NCI-H524 (cell line): ENCODE data around the gene EFNA3.

Experiments
- DNase-seq, 2 experiments: peaks; one replicate each; lab custom pipeline; 2025; lab: John Stamatoyannopoulos, UW

Gene EFNA3

GRCh38 chr1:155083865-155084721 is 5.5 kb downstream of the EFNA3 start:
- peak; percentile 50 to 72 for DNase-seq

- DNase-seq = peak; percentile 92 to 95
Measured at GRCh38 chr1:155084722-155085503, 6.3 kb downstream of the EFNA3 start.

DNA sequence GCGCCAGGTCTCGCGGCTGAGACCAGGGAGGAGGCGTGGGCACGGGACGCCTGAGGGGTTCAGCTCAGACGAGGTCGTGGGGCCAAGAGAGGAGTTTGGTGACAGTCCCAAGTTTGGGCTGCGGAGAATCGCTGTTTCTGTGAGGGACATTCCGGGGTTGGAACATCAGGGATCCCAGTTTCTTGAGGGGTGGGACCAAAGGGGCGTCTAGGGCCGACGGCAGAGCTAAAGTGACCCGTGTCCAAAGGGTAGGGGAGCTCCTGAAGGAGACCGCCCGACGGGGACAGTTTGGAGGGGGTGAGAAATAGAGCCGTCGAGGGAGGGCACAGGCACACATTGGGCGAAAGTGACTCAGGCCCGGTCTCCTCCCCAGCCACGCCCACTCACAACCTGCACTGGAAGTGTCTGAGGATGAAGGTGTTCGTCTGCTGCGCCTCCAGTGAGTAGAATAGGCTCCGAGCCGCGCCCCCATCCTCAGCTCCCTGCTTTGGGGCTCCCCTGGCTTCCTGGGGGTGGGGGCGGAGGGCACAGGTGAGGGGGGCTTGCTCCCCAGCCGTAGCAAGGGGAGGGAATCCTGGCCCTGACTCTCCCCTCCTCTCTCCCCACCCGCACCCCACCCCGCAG is 7.0 kb downstream of the EFNA3 start:
- DNase-seq = peak in 1 of 2 experiments; percentile 47

DNA sequence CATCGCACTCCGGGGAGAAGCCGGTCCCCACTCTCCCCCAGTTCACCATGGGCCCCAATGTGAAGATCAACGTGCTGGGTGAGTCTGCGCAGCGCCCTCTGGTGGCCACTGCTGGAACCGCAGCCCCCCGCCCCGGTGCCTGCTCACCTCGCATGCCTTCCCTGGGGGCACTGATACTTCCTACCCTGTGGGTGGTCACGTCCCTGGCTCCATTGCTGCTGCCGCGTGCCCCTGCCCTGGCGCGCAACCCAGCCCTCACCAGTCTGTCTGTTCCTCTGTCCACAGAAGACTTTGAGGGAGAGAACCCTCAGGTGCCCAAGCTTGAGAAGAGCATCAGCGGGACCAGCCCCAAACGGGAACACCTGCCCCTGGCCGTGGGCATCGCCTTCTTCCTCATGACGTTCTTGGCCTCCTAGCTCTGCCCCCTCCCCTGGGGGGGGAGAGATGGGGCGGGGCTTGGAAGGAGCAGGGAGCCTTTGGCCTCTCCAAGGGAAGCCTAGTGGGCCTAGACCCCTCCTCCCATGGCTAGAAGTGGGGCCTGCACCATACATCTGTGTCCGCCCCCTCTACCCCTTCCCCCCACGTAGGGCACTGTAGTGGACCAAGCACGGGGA is 7.6 kb downstream of the EFNA3 start:
- peak in 1 of 2 experiments; percentile 46 for DNase-seq

DNA sequence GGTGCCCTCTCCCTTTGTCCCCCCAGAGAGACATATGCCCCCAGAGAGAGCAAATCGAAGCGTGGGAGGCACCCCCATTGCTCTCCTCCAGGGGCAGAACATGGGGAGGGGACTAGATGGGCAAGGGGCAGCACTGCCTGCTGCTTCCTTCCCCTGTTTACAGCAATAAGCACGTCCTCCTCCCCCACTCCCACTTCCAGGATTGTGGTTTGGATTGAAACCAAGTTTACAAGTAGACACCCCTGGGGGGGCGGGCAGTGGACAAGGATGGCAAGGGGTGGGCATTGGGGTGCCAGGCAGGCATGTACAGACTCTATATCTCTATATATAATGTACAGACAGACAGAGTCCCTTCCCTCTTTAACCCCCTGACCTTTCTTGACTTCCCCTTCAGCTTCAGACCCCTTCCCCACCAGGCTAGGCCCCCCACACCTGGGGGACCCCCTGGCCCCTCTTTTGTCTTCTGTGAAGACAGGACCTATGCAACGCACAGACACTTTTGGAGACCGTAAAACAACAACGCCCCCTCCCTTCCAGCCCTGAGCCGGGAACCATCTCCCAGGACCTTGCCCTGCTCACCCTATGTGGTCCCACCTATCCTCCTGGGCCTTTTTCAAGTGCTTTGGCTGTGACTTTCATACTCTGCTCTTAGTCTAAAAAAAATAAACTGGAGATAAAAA is 8.4 kb downstream of the EFNA3 start:
- no peak for DNase-seq

DNA sequence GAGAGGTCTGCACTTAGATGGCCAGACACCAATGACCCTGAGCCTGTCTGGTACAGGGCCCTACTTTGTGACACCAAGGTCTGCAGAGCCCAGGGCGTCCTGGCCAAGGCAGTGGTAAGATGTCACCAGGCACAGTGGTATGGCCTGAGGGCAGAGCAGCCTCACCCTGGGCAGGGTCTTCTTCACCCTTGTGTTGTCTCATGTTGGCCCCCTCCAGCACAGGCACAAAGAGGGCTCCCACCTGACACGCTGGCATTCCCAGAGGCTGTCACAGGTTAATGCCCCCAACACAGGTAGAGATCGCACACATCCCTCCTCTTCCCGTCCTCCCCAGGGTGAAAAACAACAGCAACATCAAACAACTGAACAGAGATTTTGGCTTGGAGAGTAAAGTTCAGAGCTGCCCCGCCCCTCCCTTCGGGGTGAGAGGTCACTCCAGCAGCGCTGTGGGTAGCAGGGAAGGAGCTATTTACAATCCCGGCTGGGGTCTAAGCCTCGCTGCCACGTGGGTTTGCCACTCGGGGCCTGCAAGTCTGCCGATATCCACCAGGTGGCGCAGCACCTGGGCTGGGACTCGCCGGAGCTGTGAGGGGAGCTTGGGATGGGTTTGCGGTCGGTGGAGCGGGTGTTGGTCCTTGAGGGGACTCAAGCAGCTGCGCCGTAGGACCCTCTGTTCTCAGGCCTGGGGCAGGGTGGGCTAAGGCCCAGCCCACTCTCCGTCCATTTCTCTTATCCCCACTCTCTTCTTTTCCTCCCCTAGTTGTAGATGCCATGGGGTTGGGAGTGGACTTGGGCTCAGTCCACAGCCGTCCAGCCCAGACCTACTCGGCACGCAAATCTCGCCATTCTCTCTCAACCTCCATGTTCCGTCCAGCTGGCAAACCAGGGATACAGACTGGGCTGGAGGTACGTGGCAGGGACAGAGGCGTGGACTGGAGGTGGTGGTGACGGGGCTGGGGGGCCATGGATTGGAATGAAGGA is 12.7 kb downstream of the EFNA3 start:
- DNase-seq = peak; percentile 55 to 75

- DNase-seq = no peak
Measured at GRCh38 chr1:155092131-155092530, 13.5 kb downstream of the EFNA3 start.

- no peak for DNase-seq
Measured at GRCh38 chr1:155092641-155093040, 14.0 kb downstream of the EFNA3 start.

GRCh38 chr1:155093911-155094621 is 15.4 kb downstream of the EFNA3 start:
- peak; percentile 83 to 87 for DNase-seq

GRCh38 chr1:155094622-155094948 is 15.9 kb downstream of the EFNA3 start:
- no peak for DNase-seq

DNA sequence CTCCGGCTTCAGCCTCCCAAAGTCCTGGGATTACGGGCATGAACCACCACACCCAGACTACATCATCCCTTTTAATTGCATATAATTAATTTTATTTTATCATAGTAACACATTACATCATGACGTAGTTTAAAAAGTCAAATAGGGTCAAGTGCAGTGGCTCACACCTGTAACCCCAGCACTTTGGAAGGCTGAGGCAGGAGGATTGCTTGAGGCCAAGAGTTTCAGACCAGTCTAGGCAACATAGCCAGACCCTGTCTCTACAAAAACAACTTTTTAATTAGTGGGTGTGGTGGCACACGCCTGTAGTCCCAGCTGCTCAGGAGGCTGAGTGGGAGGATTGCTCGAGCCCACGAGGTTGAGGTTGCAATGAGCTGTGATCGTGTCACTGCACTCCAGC is 20.7 kb downstream of the EFNA3 start:
- no peak for DNase-seq

GRCh38 chr1:155103325-155103724 is 24.7 kb downstream of the EFNA3 start:
- no peak for DNase-seq

DNA sequence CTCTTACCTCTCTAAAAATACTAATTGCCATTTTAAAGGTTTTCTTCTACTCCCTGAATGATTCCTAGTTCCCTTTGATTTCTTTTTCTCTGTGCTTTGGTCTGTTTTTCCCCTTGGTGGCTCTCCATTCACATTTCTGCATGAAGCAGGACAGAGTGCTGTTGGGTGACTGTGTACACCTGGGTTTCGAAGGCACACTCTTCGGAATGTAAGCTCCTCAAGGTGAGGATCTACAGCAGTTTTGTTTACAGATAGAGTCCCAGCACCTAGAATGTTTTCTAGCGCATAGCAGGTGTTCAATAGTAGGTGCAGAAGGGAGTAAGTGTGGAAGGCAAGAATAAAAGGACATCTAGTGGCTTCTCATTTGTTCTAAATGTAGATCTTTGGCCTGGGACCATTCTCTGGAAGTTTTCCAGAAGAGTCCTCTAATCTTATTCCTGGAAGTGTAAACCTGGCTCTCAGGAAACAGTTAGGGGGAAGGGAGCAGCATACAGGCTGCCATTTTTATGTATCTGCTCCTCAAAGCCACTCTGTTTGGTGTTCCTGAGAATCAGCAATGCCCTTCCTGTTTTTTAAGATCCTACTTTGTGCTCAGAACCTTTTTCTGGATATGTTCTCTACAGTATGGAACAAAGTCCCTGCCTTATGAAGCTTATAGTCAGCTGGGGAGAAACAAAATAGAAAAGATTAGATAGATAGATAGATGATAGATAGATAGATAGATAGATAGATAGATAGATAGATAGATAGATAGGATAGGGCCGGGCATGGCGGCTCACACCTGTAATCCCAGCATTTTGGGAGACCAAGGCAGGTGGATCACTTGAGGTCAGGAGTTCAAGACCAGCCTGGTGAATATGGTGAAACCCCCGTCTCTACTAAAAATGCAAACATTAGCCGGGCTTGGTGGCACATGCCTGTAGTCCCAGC is 26.2 kb downstream of the EFNA3 start:
- no peak for DNase-seq

- no peak for DNase-seq
Measured at GRCh38 chr1:155105604-155106011, 27.0 kb downstream of the EFNA3 start.

GRCh38 chr1:155106862-155107261 is 28.2 kb downstream of the EFNA3 start:
- no peak for DNase-seq

DNA sequence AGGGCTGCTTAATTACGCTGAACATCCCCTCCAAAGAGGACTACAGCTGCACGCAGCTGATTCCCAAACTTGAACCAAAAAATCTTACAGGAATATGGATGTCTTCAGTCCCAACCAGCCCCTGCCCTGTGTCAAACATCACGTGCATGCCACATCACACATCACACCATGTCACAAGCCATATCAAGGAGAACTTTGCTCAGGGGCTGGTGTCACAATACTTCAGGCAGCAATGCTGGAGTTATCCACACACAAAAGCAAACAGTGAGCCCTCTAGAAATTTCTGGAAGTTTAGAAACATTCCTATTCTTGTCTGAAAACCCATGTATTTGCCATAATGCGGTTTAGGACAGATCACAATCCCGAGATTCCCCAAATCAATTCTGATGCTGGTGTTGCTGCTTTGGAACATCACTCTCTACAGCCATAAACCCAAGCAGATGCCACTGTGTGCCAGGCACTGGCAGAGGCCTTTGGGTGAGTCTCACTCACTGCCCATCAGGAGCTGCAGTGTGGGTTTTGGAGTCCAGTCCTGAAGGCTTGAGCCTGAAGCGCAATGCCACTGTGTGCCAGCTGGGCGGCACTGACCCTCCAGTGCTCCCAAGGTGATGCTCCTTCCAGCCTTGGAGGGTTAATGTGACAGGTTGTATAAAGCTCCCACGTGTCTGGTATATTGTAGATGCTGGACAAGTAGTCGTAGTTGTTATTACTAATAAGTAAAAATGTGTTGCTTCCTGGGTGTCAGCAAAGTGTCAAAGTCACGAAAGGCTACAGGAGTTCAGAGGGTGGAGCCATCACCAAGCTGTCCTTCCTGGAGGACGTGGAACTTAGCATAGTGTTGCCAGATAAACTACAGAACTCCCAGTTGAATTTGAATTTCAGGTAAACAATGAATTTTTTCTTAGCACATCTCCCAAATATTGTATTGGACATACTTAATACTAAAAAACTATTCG is 28.9 kb downstream of the EFNA3 start:
- DNase-seq = no peak

- DNase-seq = no peak
Measured at GRCh38 chr1:155108296-155108695, 29.7 kb downstream of the EFNA3 start.

DNA sequence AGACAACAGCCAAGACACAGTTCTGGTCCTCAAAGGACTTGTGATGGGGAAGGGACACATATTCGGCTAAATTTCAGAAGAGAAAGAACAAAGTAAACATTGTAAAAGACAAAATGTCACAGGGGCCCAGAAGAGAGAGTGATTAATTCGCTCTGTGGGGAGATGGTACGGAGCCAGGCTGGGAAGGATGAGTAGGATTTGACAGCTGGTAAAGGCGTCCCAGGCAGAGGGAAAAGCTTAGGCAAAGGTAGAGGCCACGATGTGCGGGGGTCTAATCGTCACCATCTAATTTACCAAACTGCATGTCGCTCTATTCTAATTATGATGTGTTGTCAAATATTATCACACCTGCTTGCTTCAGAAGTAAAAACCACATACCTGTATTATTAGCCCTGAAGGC is 31.7 kb downstream of the EFNA3 start:
- DNase-seq = no peak
